ENCODE data around the gene TRIM63.

GRCh38 chr1:26067432-26067911, at the start of gene TRIM63:
- TF ChIP-seq, protein P1, sequence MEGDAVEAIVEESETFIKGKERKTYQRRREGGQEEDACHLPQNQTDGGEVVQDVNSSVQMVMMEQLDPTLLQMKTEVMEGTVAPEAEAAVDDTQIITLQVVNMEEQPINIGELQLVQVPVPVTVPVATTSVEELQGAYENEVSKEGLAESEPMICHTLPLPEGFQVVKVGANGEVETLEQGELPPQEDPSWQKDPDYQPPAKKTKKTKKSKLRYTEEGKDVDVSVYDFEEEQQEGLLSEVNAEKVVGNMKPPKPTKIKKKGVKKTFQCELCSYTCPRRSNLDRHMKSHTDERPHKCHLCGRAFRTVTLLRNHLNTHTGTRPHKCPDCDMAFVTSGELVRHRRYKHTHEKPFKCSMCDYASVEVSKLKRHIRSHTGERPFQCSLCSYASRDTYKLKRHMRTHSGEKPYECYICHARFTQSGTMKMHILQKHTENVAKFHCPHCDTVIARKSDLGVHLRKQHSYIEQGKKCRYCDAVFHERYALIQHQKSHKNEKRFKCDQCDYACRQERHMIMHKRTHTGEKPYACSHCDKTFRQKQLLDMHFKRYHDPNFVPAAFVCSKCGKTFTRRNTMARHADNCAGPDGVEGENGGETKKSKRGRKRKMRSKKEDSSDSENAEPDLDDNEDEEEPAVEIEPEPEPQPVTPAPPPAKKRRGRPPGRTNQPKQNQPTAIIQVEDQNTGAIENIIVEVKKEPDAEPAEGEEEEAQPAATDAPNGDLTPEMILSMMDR (IDR thresholded peaks at IDR 0.05; ENCODE audit: extremely low read depth in 1 of 2, insufficient read depth in 1 of 2, low read depth in 1 of 2, low read length in 2 of 2), result no peak
- TF ChIP-seq, protein P2, sequence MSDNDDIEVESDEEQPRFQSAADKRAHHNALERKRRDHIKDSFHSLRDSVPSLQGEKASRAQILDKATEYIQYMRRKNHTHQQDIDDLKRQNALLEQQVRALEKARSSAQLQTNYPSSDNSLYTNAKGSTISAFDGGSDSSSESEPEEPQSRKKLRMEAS (IDR thresholded peaks at IDR 0.05; ENCODE audit: insufficient read depth, insufficient read length), result no peak
- TF ChIP-seq JUN (IDR thresholded peaks at IDR 0.05; ENCODE audit: borderline replicate concordance, insufficient read depth, insufficient read length, low read depth) (no peak), EZH2 (IDR thresholded peaks at IDR 0.05; ENCODE audit: borderline replicate concordance, low read depth, low read length, severe bottlenecking) (no peak)
